Neural crest cell (in vitro differentiated cells): ENCODE data around the gene BBLN. TPM values are rescaled to one million over a fixed set of nuclear protein-coding genes. Genes with fewer than 3 reads are reported as not detected.

Source experiments
- DNase-seq: peaks from one replicate; pipeline ENCODE4 v3.0.0; 2021; ENCODE audit warnings: low read depth, mixed read lengths, low spot score
- H3K27ac Mint-ChIP-seq: one replicate; pipeline ENCODE4 v1.8.0; 2021; ENCODE audit warnings: mild to moderate bottlenecking, mixed read lengths; ENCODE audit not compliant: unreplicated experiment
- H3K27me3 Mint-ChIP-seq: 2 replicates; pipeline ENCODE4 v1.8.0; 2021; ENCODE audit warnings: low read depth, mild to moderate bottlenecking, mixed read lengths
- H3K36me3 Mint-ChIP-seq: 2 replicates; pipeline ENCODE4 v1.8.0; 2021; ENCODE audit warnings: low read depth, mild to moderate bottlenecking, mixed read lengths
- H3K4me1 Mint-ChIP-seq: 2 replicates; pipeline ENCODE4 v1.8.0; 2021; ENCODE audit warnings: mixed read lengths
- H3K4me3 Mint-ChIP-seq: one replicate; pipeline ENCODE4 v1.8.0; 2021; ENCODE audit warnings: mild to moderate bottlenecking, mixed read lengths
- H3K9me3 Mint-ChIP-seq: 2 replicates; pipeline ENCODE4 v1.8.0; 2021; ENCODE audit warnings: mixed read lengths
- total RNA-seq: library from RNA; stranded (reverse); gene quantifications from 2 replicates; pipeline ENCODE4 v1.2.1, GENCODE V29; 2021
- TF ChIP-seq, protein P1 (sequence below): fragments of 200-600 bp; sonication (generic); conservative IDR thresholded peaks from 2 replicates; pipeline ENCODE4 v1.5.0; 2021; ENCODE audit warnings: antibody characterized with exemption, mild to moderate bottlenecking

The BBLN gene
- total RNA-seq, 1 donor from 2014 or later, result 82.5 TPM

DNA sequence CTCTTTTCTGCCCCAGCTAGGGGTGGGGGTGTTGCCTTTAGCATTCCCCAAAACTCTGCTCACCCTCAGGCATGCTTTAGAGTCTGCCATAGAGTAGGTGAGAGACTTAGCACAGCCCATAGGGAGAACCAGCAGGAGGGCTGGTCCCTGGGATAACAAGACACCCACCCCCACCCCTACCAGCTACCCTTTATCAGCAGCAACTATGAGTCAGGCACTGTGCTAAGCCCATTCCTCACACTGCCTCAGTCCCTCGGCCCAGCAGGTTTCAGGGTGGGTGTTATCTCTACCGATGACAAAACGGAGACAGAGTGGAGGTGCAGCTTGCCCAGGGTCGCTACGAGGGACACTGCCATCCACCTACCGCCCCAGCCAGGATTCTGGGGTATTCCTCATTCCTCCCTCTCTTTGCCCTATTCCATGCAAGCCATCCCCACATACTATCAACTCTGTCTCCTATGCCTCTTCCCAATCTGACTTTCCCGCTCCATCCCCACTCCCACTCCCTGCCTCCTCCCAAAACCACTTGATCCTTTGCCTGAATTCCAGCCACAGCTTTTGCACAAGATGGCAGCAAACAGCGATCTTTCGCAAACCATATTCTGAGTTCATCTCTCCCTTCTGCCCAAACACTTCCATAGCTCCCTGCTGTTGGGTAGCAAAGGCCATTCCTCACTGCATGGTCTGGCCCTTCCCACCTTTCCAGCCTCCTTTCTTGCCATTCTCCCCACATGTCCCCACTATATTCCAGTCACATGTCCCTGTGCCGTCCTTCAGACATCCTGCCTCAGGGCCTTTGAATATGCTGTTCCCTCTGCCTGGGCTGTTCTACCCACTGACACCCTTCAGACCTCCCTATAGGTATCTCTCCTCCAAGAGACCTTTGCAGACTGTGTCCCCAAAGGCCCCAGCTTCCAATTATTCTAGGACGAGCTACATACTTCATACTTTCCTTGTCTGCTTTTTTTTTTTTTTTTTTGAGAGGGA, 26.2 kb downstream of the BBLN start:
- peak overlapping the region; percentile 11 for H3K4me3 Mint-ChIP-seq
- peaks cover 35% of the 10 kb centered on the region for H3K36me3 Mint-ChIP-seq
- H3K9me3 Mint-ChIP-seq, result no peaks in the 10 kb centered on the region
- no peak overlapping the region for H3K27ac Mint-ChIP-seq
- H3K4me1 Mint-ChIP-seq, result peaks cover 28% of the 10 kb centered on the region
- TF ChIP-seq, protein P1, sequence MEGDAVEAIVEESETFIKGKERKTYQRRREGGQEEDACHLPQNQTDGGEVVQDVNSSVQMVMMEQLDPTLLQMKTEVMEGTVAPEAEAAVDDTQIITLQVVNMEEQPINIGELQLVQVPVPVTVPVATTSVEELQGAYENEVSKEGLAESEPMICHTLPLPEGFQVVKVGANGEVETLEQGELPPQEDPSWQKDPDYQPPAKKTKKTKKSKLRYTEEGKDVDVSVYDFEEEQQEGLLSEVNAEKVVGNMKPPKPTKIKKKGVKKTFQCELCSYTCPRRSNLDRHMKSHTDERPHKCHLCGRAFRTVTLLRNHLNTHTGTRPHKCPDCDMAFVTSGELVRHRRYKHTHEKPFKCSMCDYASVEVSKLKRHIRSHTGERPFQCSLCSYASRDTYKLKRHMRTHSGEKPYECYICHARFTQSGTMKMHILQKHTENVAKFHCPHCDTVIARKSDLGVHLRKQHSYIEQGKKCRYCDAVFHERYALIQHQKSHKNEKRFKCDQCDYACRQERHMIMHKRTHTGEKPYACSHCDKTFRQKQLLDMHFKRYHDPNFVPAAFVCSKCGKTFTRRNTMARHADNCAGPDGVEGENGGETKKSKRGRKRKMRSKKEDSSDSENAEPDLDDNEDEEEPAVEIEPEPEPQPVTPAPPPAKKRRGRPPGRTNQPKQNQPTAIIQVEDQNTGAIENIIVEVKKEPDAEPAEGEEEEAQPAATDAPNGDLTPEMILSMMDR, result no peak
- DNase-seq, result no peak
- no peaks in the 10 kb centered on the region for H3K27me3 Mint-ChIP-seq

DNA sequence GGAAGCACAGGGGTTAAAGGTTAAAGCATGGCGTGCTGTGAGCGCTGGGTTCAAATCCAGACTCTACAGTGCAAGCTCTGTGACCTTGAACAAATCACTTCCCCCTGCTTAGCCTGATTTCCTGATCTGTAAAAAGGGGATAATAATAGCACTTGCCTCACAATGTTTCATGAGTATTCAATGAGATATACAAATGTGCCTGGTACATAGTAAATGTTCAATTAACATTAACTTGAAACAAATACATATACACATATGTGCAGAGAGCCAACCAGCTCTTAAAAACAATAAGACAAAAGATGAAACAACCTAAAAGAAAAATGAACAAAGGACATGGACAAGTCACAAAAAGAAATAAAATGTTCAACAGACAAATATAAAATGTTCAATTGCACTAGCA, 27.3 kb downstream of the BBLN start:
- TF ChIP-seq, protein P1, result no peak
- peaks cover 30% of the 10 kb centered on the region for H3K36me3 Mint-ChIP-seq
- peak overlapping the region; percentile 27 for H3K4me3 Mint-ChIP-seq
- no peaks in the 10 kb centered on the region for H3K27me3 Mint-ChIP-seq
- DNase-seq, result no peak
- H3K9me3 Mint-ChIP-seq, result no peaks in the 10 kb centered on the region
- peaks cover 26% of the 10 kb centered on the region for H3K4me1 Mint-ChIP-seq
- H3K27ac Mint-ChIP-seq, result no peak overlapping the region

DNA sequence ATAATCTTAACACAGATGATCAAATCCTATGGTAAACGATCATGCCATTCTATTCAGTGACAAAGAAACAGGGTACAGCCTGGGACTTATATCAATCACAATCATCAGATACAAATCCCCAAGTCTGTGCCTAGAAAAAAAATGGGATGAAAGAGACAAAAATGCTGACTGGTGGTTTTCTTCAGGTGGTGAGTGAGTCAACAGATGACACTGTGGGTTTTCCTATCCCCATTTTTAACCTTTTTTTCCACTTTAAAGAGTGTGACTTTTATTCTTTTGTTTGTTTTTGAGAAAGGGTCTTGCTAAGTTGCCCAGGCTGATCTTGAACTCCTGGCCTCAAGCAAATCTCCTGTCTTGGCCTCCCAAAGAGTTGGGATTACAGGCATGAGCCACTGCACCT, 28.1 kb downstream of the BBLN start:
- no peak overlapping the region for H3K27ac Mint-ChIP-seq
- no peak for DNase-seq
- peaks cover 25% of the 10 kb centered on the region for H3K36me3 Mint-ChIP-seq
- TF ChIP-seq, protein P1, result no peak
- H3K27me3 Mint-ChIP-seq, result no peaks in the 10 kb centered on the region
- no peaks in the 10 kb centered on the region for H3K9me3 Mint-ChIP-seq
- peak overlapping the region; percentile 76 for H3K4me3 Mint-ChIP-seq
- peaks cover 26% of the 10 kb centered on the region for H3K4me1 Mint-ChIP-seq

DNA sequence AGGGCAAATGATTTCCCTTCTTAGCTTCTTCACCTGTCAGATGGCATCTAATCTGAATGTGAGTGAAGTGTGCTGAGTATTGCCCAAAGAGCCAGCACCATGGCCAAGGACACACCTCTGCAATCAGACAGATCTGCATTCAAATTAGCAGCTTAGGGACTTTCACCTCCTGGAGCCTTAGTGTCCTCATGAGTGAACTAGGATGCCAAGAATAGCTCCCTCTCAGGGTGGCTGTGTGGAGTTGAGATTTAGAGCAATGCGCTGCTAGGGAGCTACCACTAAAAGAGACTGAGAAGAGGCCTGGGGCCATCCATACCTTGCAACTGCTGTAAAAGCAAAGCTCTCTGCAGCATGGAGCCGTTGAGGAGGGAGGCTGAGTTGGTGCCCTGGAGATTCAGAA, 29.9 kb downstream of the BBLN start:
- TF ChIP-seq, protein P1, result no peak
- H3K27me3 Mint-ChIP-seq, result no peaks in the 10 kb centered on the region
- no peak overlapping the region for H3K27ac Mint-ChIP-seq
- H3K9me3 Mint-ChIP-seq, result no peaks in the 10 kb centered on the region
- peaks cover 22% of the 10 kb centered on the region for H3K4me1 Mint-ChIP-seq
- H3K36me3 Mint-ChIP-seq, result peaks cover 20% of the 10 kb centered on the region
- DNase-seq, result no peak
- peak overlapping the region; percentile 97 for H3K4me3 Mint-ChIP-seq

DNA sequence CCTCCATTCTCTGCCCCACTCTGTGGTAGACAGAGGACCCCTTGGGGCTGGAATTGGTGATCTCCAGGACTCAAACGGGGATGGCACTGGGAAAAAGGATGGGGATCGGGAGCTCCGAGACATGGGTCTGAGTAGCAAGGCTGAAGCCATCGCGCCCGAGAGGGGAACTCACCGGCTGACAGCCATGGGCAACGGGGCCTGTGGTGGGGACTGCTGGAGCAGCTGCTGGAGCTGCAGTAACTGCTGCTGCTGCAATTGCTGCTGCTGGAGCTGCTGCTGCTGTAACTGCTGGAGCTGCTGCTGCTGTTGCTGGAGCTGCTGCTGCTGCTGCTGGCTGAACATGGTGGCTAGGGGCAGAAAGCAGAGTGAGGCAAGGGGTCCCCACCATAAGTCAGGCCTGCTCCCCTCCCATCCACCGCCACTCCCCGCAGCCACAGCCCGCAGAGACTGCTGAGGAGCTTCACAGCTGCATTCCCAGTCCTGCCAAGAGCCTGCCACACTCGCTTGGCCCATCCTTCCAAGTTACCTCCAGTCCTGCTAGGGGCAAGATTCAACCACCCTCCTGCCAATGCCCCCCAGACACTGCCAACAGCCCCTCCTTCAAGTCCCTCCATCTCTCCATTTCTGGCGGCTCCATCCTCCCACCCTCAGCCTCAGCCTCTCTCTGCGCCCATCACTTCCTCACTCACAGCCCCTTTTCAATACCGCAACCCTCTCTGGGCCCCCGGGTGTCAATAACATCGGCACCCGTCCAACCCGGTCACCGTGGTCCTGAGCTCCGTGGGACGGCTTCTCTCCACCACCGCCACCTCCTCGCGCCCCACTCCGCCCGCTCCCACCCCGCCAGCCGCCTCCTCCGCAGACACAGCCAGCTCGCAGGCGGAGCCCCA, 30.7 kb downstream of the BBLN start:
- Mint-ChIP-seq H3K4me1 (peaks cover 22% of the 10 kb centered on the region), H3K36me3 (peaks cover 20% of the 10 kb centered on the region), H3K9me3 (no peaks in the 10 kb centered on the region), H3K27ac (peak overlapping the region; percentile 99), H3K27me3 (no peaks in the 10 kb centered on the region), H3K4me3 (peak overlapping the region; percentile 97)
- no peak for DNase-seq
- TF ChIP-seq, protein P1, result no peak
